ENCODE results near the gene MAGEA12. TPM values are rescaled to one million over a fixed set of nuclear protein-coding genes. Genes with fewer than 3 reads are reported as not detected.
"Not testable (repeated sequence)": the region's sequence is repeated elsewhere in the genome, so short reads cannot be mapped to it uniquely, and the experiment has no call there.

The MAGEA12 gene
- polyA plus RNA-seq, 1 donor (not counting 4 experiments of a cell fraction or from before 2014, with no cell fraction given), result not detected

DNA sequence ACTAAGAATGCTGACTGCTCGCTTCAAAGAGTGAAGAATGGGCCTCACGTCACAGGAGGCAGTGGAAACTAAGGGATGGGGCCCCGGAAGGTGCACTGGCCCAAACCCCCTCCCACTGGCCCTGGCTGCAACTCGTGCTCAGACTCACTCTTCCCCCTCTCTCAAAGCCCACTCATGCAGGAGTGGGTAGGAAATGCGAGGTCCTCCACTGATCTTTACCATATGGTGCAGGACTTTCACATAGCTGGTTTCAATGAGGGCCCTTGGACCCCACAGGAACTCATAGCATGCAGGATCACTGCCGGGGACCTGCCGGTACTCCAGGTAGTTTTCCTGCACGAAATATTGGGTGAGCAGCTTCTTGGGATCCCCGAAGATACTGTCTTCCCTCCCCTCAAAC, 33.0 kb downstream of the MAGEA12 start:
- H3K27ac ChIP-seq (ENCODE audit: control insufficient read depth, insufficient read depth, low read length); H3K9me3 ChIP-seq (ENCODE audit: control insufficient read depth, low read depth, low read length); DNase-seq (ENCODE audit: low read depth, low spot score); H3K4me3 ChIP-seq (ENCODE audit: control insufficient read depth in 2 of 3, extremely low read depth in 1 of 3, insufficient read depth in 2 of 3, low read depth in 1 of 3, low read length in 3 of 3); H3K79me2 ChIP-seq (ENCODE audit: control insufficient read depth, insufficient read depth, low read length); H3K27me3 ChIP-seq (ENCODE audit: control insufficient read depth, extremely low read depth, insufficient read depth, low read length); H2AFZ ChIP-seq (ENCODE audit: control insufficient read depth, low read length); FAIRE-seq; H3K4me1 ChIP-seq (ENCODE audit: control insufficient read depth, extremely low read depth, insufficient read depth, low read length); H3K36me3 ChIP-seq (ENCODE audit: control insufficient read depth in 2 of 2, extremely low read depth in 1 of 2, insufficient read depth in 2 of 2, low read length in 2 of 2); H3K9me1 ChIP-seq (ENCODE audit: control insufficient read depth, extremely low read depth, insufficient read depth, low read length); H3K9ac ChIP-seq (ENCODE audit: control insufficient read depth, extremely low read depth, insufficient read depth, low read length); H4K20me1 ChIP-seq (ENCODE audit: control insufficient read depth, extremely low read depth, insufficient read depth, low read length); H3K4me2 ChIP-seq (ENCODE audit: control insufficient read depth, extremely low read depth, insufficient read depth, low read depth, low read length); dilution Hi-C loops (cut with MboI; ENCODE audit: extremely low pct_ligation_motif_present, low sequenced_read_pairs): not testable (repeated sequence)

DNA sequence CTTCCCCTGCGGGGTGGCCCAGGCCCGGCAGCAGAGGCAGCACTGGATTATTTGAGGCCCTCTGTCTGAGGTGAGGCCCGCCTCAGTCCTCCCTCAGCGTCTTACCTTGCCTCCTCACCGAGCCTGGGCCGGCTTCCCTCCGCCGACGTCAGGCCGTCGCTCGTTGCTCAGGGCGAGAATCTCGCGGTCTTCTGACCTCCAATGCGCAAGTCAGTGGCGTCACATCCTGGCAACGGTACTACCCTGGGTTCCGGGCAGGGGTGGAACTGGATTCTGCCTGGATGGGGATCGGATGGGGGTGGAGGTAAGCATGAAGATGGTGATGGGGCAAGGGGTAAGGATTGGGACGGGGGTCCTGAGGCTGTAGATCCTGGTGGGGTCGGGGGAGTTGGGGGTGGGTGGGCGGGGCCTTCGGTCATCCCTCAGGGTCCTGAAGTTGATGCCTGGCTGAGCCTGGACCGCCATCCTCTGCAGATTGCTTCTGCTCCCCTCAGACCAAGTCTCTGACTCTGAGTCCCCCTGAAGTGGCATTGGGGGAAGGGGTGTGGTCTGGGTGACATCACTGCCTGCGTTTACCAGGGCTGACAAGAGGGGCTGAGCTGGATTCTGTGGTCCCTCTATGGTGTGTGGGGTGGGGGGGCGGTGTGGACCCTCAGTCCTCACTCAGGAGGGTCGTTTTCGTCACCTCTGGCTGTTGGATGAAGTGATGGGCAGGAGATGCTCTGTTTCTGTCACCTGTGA, 36.2 kb downstream of the MAGEA12 start, which contains the start of gene MAGEA6:
Gene MAGEA6, minus strand, starts transcription at position 141 of the 741 bp plus-strand sequence. CDS start 2,039 bp downstream, outside the sequence.
- H3K27me3 ChIP-seq (ENCODE audit: control insufficient read depth, extremely low read depth, insufficient read depth, low read length); H3K79me2 ChIP-seq (ENCODE audit: control insufficient read depth, insufficient read depth, low read length); FAIRE-seq; DNase-seq (ENCODE audit: low read depth, low spot score); H3K9me1 ChIP-seq (ENCODE audit: control insufficient read depth, extremely low read depth, insufficient read depth, low read length); H3K9ac ChIP-seq (ENCODE audit: control insufficient read depth, extremely low read depth, insufficient read depth, low read length); H3K4me3 ChIP-seq (ENCODE audit: control insufficient read depth in 2 of 3, extremely low read depth in 1 of 3, insufficient read depth in 2 of 3, low read depth in 1 of 3, low read length in 3 of 3); H3K4me1 ChIP-seq (ENCODE audit: control insufficient read depth, extremely low read depth, insufficient read depth, low read length); H3K27ac ChIP-seq (ENCODE audit: control insufficient read depth, insufficient read depth, low read length); H2AFZ ChIP-seq (ENCODE audit: control insufficient read depth, low read length); dilution Hi-C loops (cut with MboI; ENCODE audit: extremely low pct_ligation_motif_present, low sequenced_read_pairs); H3K9me3 ChIP-seq (ENCODE audit: control insufficient read depth, low read depth, low read length); H3K4me2 ChIP-seq (ENCODE audit: control insufficient read depth, extremely low read depth, insufficient read depth, low read depth, low read length); H4K20me1 ChIP-seq (ENCODE audit: control insufficient read depth, extremely low read depth, insufficient read depth, low read length); H3K36me3 ChIP-seq (ENCODE audit: control insufficient read depth in 2 of 2, extremely low read depth in 1 of 2, insufficient read depth in 2 of 2, low read length in 2 of 2): not testable (repeated sequence)

GRCh38 chrX:152787062-152787461, 53.5 kb downstream of the MAGEA12 start:
- H3K4me3 ChIP-seq (ENCODE audit: control insufficient read depth in 2 of 3, extremely low read depth in 1 of 3, insufficient read depth in 2 of 3, low read depth in 1 of 3, low read length in 3 of 3); H3K9me3 ChIP-seq (ENCODE audit: control insufficient read depth, low read depth, low read length); H3K79me2 ChIP-seq (ENCODE audit: control insufficient read depth, insufficient read depth, low read length); H3K36me3 ChIP-seq (ENCODE audit: control insufficient read depth in 2 of 2, extremely low read depth in 1 of 2, insufficient read depth in 2 of 2, low read length in 2 of 2); H3K9me1 ChIP-seq (ENCODE audit: control insufficient read depth, extremely low read depth, insufficient read depth, low read length); H3K27me3 ChIP-seq (ENCODE audit: control insufficient read depth, extremely low read depth, insufficient read depth, low read length); H4K20me1 ChIP-seq (ENCODE audit: control insufficient read depth, extremely low read depth, insufficient read depth, low read length); dilution Hi-C loops (cut with MboI; ENCODE audit: extremely low pct_ligation_motif_present, low sequenced_read_pairs); H2AFZ ChIP-seq (ENCODE audit: control insufficient read depth, low read length); FAIRE-seq; DNase-seq (ENCODE audit: low read depth, low spot score); H3K4me2 ChIP-seq (ENCODE audit: control insufficient read depth, extremely low read depth, insufficient read depth, low read depth, low read length); H3K9ac ChIP-seq (ENCODE audit: control insufficient read depth, extremely low read depth, insufficient read depth, low read length); H3K27ac ChIP-seq (ENCODE audit: control insufficient read depth, insufficient read depth, low read length); H3K4me1 ChIP-seq (ENCODE audit: control insufficient read depth, extremely low read depth, insufficient read depth, low read length): not testable (repeated sequence)

Other genes with a start within 250 kb of the MAGEA12 start
- gene GABRQ, start 95.9 kb upstream of the MAGEA12 start, polyA plus RNA-seq, result 0.02 to 0.12 TPM (median 0.08 TPM) in 3 replicates
- not detected in 3 replicates for gene MAGEA3, start 35.0 kb upstream of the MAGEA12 start, polyA plus RNA-seq
- not detected in 3 replicates for gene CSAG2, start 24.5 kb upstream of the MAGEA12 start, polyA plus RNA-seq
- gene MAGEA2B, start 19.1 kb upstream of the MAGEA12 start, polyA plus RNA-seq, result not detected in 3 replicates
- not detected in 3 replicates for gene CSAG1, start within 50 bp of the MAGEA12 start, polyA plus RNA-seq
- not detected in 3 replicates for gene MAGEA2, start 20.1 kb downstream of the MAGEA12 start, polyA plus RNA-seq
- gene CSAG3, start 25.5 kb downstream of the MAGEA12 start, polyA plus RNA-seq, result not detected in 3 replicates
- gene MAGEA6, start 35.9 kb downstream of the MAGEA12 start, polyA plus RNA-seq, result not detected in 3 replicates
- 54.7 to 69.0 TPM (median 55.5 TPM) in 3 replicates for gene CETN2, start 97.0 kb downstream of the MAGEA12 start, polyA plus RNA-seq
- 74.7 to 96.3 TPM (median 79.0 TPM) in 3 replicates for gene NSDHL, start 97.3 kb downstream of the MAGEA12 start, polyA plus RNA-seq
- gene ZNF185, start 164.3 kb downstream of the MAGEA12 start, polyA plus RNA-seq, result 48.6 to 73.2 TPM (median 55.6 TPM) in 3 replicates